ENCODE measurements around the gene POFUT2.
"Not testable (repeated sequence)": the region's sequence is repeated elsewhere in the genome, so short reads cannot be mapped to it uniquely, and the experiment has no call there.

POFUT2 gene

GRCh38 chr21:45309987-45310381 lies 22.3 kb upstream of the POFUT2 start:
- no peak for DNase-seq (ENCODE audit: low read depth in 2 of 2)
- TF ChIP-seq CTCF (IDR thresholded peaks at IDR 0.05; ENCODE audit: low read depth, low read length): no peak
- H3K4me3 ChIP-seq (replicated peaks in 1 of 2; ENCODE audit: low read depth in 2 of 2, low read length in 2 of 2): no peak overlapping the region

GRCh38 chr21:45309069-45309986 lies 21.6 kb upstream of the POFUT2 start:
- no peak overlapping the region for H3K4me3 ChIP-seq (replicated peaks in 1 of 2; ENCODE audit: low read depth in 2 of 2, low read length in 2 of 2)
- peak; percentile 86 for TF ChIP-seq CTCF (IDR thresholded peaks at IDR 0.05; ENCODE audit: low read depth, low read length)
- peak; percentile 74 to 86 for DNase-seq (ENCODE audit: low read depth in 2 of 2)

GRCh38 chr21:45308194-45309068 lies 20.7 kb upstream of the POFUT2 start:
- TF ChIP-seq CTCF (IDR thresholded peaks at IDR 0.05; ENCODE audit: low read depth, low read length): no peak
- peak; percentile 78 to 93 for DNase-seq (ENCODE audit: low read depth in 2 of 2)
- H3K4me3 ChIP-seq (replicated peaks in 1 of 2; ENCODE audit: low read depth in 2 of 2, low read length in 2 of 2): no peak overlapping the region

- not testable (repeated sequence) for DNase-seq (ENCODE audit: low read depth in 2 of 2); H3K4me3 ChIP-seq (replicated peaks in 1 of 2; ENCODE audit: low read depth in 2 of 2, low read length in 2 of 2)
These were observed 20.0 kb upstream of the POFUT2 start for GRCh38 chr21:45307597-45308158.

GRCh38 chr21:45306832-45307571 lies 19.3 kb upstream of the POFUT2 start:
- H3K4me3 ChIP-seq (replicated peaks in 1 of 2; ENCODE audit: low read depth in 2 of 2, low read length in 2 of 2): no peak overlapping the region
- DNase-seq (ENCODE audit: low read depth in 2 of 2): peak; percentile 86 to 94
- TF ChIP-seq CTCF (IDR thresholded peaks at IDR 0.05; ENCODE audit: low read depth, low read length): peak; percentile 1

- H3K4me3 ChIP-seq (replicated peaks in 1 of 2; ENCODE audit: low read depth in 2 of 2, low read length in 2 of 2): no peak overlapping the region
- TF ChIP-seq CTCF (IDR thresholded peaks at IDR 0.05; ENCODE audit: low read depth, low read length): no peak
- no peak for DNase-seq (ENCODE audit: low read depth in 2 of 2)
These were observed 18.7 kb upstream of the POFUT2 start for GRCh38 chr21:45306453-45306831.

Data from cardiac fibroblast (primary cell).